HuH-7 (cell line): ENCODE results near the gene HSD17B11.
"Not testable (repeated sequence)": the region's sequence is repeated elsewhere in the genome, so short reads cannot be mapped to it uniquely, and the experiment has no call there.

Experiments used
- DNase-seq: peaks from one replicate; pipeline ENCODE4 v3.0.0; 2011; ENCODE audit warnings: low spot score

The HSD17B11 gene

DNA sequence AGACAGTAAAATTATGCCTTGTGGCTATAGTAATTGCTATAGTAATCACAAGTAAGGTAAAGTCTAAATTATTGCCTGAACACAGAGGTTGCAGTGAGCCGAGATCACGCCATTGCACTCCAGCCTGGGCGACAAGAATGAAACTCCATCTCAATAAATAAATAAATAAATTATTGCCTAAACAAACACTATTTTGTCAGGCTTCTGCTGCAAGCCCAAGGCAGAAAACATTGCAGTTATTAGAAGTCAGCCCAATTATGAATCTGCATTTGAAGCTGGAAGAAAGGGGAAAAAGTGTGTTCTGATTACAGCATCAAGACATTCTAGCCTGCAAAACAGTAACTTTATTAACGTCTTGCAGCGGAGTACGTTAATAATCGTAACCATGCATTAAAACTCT lies 85.4 kb downstream of the HSD17B11 start:
- DNase-seq = no peak

DNA sequence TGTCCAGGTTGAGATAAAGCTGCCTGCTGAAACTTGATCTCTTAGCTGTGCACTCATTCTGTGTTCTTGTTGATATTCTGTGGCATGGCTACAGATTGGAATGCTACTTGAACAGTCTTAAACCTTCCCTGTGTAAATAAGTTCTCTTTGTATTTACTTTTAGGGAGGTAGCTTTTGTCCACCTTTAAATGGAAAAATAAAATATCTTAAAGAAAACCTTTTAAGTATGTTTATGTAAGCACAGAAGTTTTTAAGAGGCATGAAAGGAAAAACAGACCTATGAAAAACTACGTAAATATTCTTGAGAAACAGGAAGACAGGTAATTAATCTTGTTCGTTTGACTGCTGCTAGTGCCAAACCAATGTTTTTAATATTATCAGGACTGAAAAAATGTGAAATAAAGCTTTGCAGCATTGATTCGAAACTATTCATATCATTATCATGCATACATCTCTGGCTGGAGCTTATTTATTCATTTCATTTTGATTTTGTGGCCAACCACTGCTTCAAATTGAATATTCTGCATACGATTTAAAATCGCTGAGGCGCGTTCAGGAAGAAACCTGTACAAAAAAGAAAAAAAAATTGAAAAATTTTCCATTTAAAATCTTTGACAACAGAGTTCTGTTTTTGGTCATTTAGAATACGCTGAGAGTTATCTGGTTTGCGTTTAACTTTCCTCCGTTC lies 86.1 kb downstream of the HSD17B11 start:
- DNase-seq = no peak

DNA sequence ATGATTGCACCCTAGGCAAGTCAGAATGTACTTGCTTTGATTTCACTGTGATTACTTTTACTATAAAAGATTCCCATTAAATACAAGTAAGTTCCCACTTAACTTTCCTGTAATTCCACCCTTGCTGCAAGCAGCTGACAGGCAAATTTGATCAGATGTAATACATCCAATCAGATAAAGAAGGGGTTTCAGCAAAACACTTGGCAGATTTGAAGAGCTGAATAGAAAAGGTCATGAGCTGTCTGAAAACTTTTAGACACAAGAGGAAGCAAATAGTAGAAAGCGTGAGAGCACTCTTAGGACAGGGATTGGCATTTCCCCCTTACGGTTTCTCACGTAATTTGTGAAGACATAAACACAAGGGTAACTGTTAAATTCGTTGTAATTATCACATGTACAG lies 91.1 kb downstream of the HSD17B11 start:
- DNase-seq = no peak

DNA sequence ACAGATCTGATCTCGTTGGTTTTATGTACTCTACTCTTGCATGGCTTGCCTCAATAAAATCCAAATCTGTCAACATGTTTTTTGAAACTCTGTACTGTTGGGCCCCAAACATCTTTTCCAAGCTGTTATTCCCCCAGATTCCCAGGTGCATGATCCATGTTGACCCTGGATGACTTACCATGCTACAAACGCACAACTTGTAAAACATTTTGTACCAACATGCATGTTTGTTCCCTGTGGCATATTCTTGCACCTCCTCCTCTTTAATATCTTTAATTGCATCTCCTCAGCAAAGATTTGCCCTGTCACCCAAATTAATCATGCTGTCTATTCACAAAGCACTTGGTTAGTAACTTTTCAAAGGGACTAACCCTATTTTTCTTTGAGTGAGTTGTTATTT lies 92.6 kb downstream of the HSD17B11 start:
- no peak for DNase-seq

DNA sequence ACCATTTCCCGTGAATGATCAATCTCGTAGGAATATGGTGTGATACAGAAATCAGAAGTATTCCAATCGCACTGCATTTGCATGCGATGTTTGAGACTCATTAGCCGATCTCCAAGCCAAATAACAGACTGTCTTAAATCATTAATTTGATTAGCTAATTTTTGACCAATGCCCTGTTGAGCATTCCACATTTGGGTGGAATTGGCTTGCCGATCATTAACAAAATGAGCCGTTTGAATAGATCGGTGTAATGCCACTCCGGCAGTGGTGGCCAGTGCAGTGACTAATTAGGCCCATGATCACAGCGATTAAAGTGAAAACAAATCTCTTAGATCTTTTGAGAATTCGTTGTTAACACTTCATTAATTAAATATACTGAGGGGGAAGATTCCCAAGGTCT lies 96.1 kb downstream of the HSD17B11 start:
- not testable (repeated sequence) for DNase-seq

DNA sequence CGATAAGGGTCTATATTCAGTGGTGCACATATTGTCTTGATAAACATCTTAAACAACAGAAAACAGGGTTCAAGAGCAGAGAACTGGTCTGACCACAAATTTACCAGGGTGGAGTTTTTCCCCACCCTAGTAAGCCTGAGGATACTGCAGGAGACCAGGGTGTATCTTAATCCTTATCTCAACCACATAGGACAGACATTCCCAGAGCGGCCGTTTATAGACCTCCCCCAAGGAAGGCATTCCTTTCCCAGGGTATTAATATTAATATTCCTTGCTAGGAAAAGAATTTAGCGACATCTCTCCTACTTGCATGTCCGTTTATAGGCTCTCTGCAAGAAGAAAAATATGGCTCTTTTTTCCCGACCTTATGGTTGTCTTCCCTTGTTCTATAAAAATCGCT lies 97.1 kb downstream of the HSD17B11 start:
- not testable (repeated sequence) for DNase-seq

DNA sequence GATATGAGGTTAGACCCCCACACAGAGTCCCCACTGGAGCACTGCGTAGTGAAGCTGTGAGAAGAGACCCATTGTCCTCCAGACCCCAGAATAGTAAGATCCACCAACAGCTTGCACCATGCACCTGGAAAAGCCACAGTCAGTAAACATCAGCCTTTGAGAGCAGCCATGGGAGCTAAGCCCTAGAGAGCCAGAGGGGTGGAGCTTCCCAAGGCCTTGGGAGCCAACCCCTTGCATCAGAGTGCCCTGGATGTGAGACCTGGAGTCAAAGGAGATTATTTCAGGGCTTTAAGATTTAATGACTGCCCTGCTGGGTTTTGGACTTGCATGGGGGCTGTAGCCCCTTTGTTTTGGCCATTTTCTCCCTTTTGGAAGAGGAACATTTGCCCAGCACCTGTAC lies 104.0 kb downstream of the HSD17B11 start:
- no peak for DNase-seq
